Activated CD4-positive, alpha-beta T cell treated with anti-CD3 and anti-CD28 coated beads, Interleukin-2, amount 10 ng/mL, durations not matched to agents 24 days and 14 days (primary cell): ENCODE data around the gene SUN1. TPM values are rescaled to one million over a fixed set of nuclear protein-coding genes. Genes with fewer than 3 reads are reported as not detected.

Experiments
- DNase-seq: peaks from one replicate; pipeline ENCODE4 v3.0.0; 2022
- H3K27ac Mint-ChIP-seq: one replicate; pipeline ENCODE4 v1.8.0; 2022; ENCODE audit warnings: mild to moderate bottlenecking, mixed read lengths
- H3K27me3 Mint-ChIP-seq: one replicate; pipeline ENCODE4 v1.8.0; 2022; ENCODE audit warnings: mixed read lengths
- H3K36me3 Mint-ChIP-seq: one replicate; pipeline ENCODE4 v1.8.0; 2022; ENCODE audit warnings: low read depth, mild to moderate bottlenecking, mixed read lengths
- H3K4me1 Mint-ChIP-seq: one replicate; pipeline ENCODE4 v1.8.0; 2021; ENCODE audit warnings: mixed read lengths
- H3K4me3 Mint-ChIP-seq: one replicate; pipeline ENCODE4 v1.8.0; 2022; ENCODE audit warnings: mild to moderate bottlenecking, moderate library complexity, mixed read lengths
- H3K9me3 Mint-ChIP-seq: one replicate; pipeline ENCODE4 v1.8.0; 2021; ENCODE audit warnings: mixed read lengths
- intact Hi-C: fragments of 100-400 bp; cut with micrococcal nuclease; formaldehyde crosslinking; loops from one replicate; pipeline ENCODE4 v1.15.1; 2023
- total RNA-seq: library from RNA; stranded (reverse); gene quantifications from 2 replicates; pipeline ENCODE4 v1.2.3, GENCODE V29; 2022

The SUN1 gene
- total RNA-seq, 1 donor from 2014 or later, result 90.3 TPM

- H3K36me3 Mint-ChIP-seq, result peaks cover 27% of the 10 kb centered on the region
- H3K4me3 Mint-ChIP-seq, result no peak overlapping the region
- H3K27me3 Mint-ChIP-seq, result no peaks in the 10 kb centered on the region
- H3K9me3 Mint-ChIP-seq, result no peaks in the 10 kb centered on the region
- peak overlapping the region; percentile 15 for H3K27ac Mint-ChIP-seq
- intact Hi-C loops, result loop anchor here (1.0 to 5.0 kb wide), 6 partner anchors 25 to 262 kb away; partner anchors contain the start of genes COX19, DNAAF5 and GPR146
- H3K4me1 Mint-ChIP-seq, result peaks cover 18% of the 10 kb centered on the region
- no peak for DNase-seq
Observed at GRCh38 chr7:875476-876076, 43.3 kb downstream of the SUN1 start.

GRCh38 chr7:876077-876971 lies 44.0 kb downstream of the SUN1 start, which contains the start of gene GET4:
Gene GET4, plus strand, starts transcription at chr7:876554. Its CDS starts 92 bp downstream, at chr7:876646.
- intact Hi-C loops, result loop anchor here (1.0 to 5.0 kb wide), 6 partner anchors 24 to 261 kb away; partner anchors contain the start of genes COX19, DNAAF5 and GPR146
- Mint-ChIP-seq H3K4me3 (peak within 1 kb of the TSS; percentile 98), H3K27me3 (no peaks in the 10 kb centered on the region), H3K9me3 (no peaks in the 10 kb centered on the region), H3K27ac (peak within 1 kb of the TSS; percentile 92), H3K4me1 (peaks cover 17% of the 10 kb centered on the region), H3K36me3 (peaks cover 27% of the 10 kb centered on the region)
- DNase-seq, result peak; percentile 100

DNA sequence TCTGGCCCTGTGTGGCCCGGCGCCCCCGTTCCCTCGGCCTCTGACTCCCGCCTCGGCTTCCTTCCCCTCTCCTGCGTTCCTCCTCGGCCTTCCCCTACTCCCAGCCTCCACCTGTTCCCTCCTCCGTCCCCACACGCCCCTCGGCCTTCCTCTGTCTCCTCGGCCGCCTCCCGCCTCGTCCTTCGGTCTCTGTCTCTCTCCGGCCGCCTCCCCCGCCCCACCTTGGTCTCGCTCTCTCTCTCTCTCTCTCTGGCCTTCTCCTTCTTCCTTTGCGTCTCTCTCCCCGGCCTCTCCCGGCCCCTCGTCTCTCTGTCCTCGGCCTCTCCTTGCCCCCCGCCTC lies 44.7 kb downstream of the SUN1 start:
- H3K4me1 Mint-ChIP-seq, result peaks cover 19% of the 10 kb centered on the region
- peak overlapping the region; percentile 92 for H3K27ac Mint-ChIP-seq
- peak overlapping the region; percentile 98 for H3K4me3 Mint-ChIP-seq
- intact Hi-C loops, result loop anchor here (1.0 to 5.0 kb wide), 6 partner anchors 24 to 260 kb away; partner anchors contain the start of genes COX19, DNAAF5 and GPR146
- DNase-seq, result no peak
- H3K36me3 Mint-ChIP-seq, result peaks cover 27% of the 10 kb centered on the region
- H3K9me3 Mint-ChIP-seq, result no peaks in the 10 kb centered on the region
- no peaks in the 10 kb centered on the region for H3K27me3 Mint-ChIP-seq

DNA sequence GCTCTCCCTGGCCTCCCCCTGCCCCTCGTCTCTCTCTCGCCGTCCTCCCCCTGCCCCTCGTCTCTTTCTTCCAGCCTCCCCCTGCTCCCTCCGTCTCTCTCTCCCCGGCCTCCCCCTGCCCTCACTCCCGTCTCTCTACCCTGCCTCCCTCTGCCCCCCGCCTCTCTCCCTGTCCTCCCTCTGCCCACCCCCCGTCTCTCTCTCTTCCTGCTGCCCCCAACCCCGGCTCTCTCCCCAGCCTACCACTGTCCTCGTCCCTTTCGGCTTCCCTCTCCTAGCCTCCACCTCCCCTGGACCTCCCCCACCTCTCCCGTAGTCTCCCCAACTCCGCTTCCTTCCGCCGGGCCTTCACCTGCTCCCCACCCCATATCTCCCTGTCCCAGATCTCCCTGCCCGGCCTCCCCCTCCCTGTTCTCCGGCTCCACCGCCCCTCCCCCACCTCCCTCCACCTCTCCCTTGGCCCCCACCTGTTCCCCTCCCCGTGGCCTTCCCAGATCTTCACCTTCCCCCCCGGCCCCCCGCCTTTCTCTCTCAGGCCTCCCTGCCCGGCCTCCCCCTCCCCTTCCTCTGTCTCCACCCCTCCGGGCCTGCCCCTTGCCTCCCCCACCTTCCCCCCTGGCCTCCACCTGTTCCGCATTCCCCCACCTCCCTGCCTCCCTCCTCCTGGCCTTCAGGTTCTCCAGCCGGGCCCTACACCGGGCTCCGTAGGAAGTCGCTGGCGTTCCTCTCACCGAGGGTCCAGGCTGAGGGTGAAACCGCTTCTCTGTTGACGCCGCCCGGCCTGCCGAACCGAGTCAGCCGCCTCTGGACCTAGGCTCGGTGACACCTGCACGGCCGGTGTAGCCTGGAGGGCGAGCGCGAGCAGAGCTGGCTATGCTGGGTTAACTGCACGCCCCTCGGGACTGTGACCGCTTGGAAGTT lies 45.3 kb downstream of the SUN1 start:
- H3K27ac Mint-ChIP-seq, result peak overlapping the region; percentile 92
- peaks cover 19% of the 10 kb centered on the region for H3K4me1 Mint-ChIP-seq
- DNase-seq, result peak; percentile 69
- intact Hi-C loops, result loop anchor here (2.0 to 5.0 kb wide), 3 partner anchors 23 to 260 kb away; partner anchors contain the start of gene GPR146
- H3K4me3 Mint-ChIP-seq, result peak overlapping the region; percentile 98
- H3K27me3 Mint-ChIP-seq, result no peaks in the 10 kb centered on the region
- H3K9me3 Mint-ChIP-seq, result no peaks in the 10 kb centered on the region
- H3K36me3 Mint-ChIP-seq, result peaks cover 23% of the 10 kb centered on the region

DNA sequence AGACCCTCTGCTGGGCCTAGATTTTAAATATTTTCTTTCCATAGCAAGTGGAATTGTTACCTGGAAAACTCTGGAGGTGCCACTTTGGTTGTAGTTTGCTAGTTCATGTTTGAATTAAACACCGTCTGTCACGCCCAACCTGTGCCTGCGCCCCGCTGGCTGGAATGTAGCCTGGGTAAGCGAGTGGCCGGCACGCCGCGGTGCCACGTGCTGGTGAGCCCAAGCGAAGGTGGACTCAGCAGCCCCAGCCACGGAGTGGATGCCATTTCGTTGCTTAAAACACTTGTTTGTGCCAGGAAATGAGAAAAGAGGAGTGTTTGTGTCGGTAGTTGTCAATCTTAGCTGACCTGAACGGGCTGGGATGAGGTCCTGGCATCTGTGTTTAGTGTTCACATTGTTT lies 46.8 kb downstream of the SUN1 start:
- no peaks in the 10 kb centered on the region for H3K27me3 Mint-ChIP-seq
- no peak for DNase-seq
- peak overlapping the region; percentile 24 for H3K4me3 Mint-ChIP-seq
- intact Hi-C loops, result loop anchor here (5.0 kb wide), 1 partner anchor 258 kb away; a partner anchor contains a TSS
- H3K36me3 Mint-ChIP-seq, result peaks cover 13% of the 10 kb centered on the region
- H3K4me1 Mint-ChIP-seq, result peaks cover 8% of the 10 kb centered on the region
- no peak overlapping the region for H3K27ac Mint-ChIP-seq
- H3K9me3 Mint-ChIP-seq, result no peaks in the 10 kb centered on the region

DNA sequence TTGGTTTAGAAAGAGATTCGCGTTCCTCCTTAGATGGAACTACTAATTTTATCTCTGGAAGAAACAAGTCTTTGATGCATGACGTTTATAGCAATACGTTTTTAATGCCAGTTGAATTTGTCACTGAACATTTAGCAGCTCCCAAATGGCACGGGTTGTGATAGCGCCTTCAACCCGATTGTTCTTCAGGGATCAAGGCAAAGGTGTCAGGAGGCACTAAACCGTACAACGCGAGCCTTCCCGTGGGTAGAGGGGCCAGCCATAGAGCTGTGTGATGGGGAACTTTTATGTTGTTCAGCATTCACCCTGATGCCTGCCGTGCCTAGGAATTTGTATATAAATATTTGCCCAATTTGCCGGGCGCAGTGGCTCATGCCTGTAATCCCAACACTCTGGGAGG lies 47.4 kb downstream of the SUN1 start:
- Mint-ChIP-seq H3K27me3 (no peaks in the 10 kb centered on the region), H3K27ac (no peak overlapping the region)

GRCh38 chr7:880450-880849 lies 48.2 kb downstream of the SUN1 start:
- Mint-ChIP-seq H3K9me3 (no peaks in the 10 kb centered on the region), H3K27ac (no peak overlapping the region), H3K27me3 (no peaks in the 10 kb centered on the region), H3K36me3 (peaks cover 13% of the 10 kb centered on the region), H3K4me3 (no peak overlapping the region), H3K4me1 (peaks cover 8% of the 10 kb centered on the region)
- DNase-seq, result no peak
- intact Hi-C loops, result no loop called here

More for the DNA sequence above, 47.4 kb downstream of the SUN1 start:
- Mint-ChIP-seq H3K4me1 (peaks cover 8% of the 10 kb centered on the region), H3K36me3 (peaks cover 13% of the 10 kb centered on the region), H3K4me3 (no peak overlapping the region), H3K9me3 (no peaks in the 10 kb centered on the region)
- intact Hi-C loops, result loop anchor here (5.0 kb wide), 1 partner anchor 258 kb away; a partner anchor contains a TSS
- no peak for DNase-seq

GRCh38 chr7:881441-882234 lies 49.4 kb downstream of the SUN1 start:
- Mint-ChIP-seq H3K27ac (no peak overlapping the region), H3K4me1 (peaks cover 8% of the 10 kb centered on the region), H3K27me3 (no peaks in the 10 kb centered on the region), H3K36me3 (peaks cover 13% of the 10 kb centered on the region), H3K9me3 (no peaks in the 10 kb centered on the region), H3K4me3 (no peak overlapping the region)
- intact Hi-C loops, result no loop called here
- no peak for DNase-seq

- H3K4me3 Mint-ChIP-seq, result no peak overlapping the region
- no peak for DNase-seq
- peaks cover 13% of the 10 kb centered on the region for H3K36me3 Mint-ChIP-seq
- peaks cover 8% of the 10 kb centered on the region for H3K4me1 Mint-ChIP-seq
- H3K27ac Mint-ChIP-seq, result no peak overlapping the region
- intact Hi-C loops, result no loop called here
- no peaks in the 10 kb centered on the region for H3K9me3 Mint-ChIP-seq
- H3K27me3 Mint-ChIP-seq, result no peaks in the 10 kb centered on the region
Observed at GRCh38 chr7:882336-883035, 50.2 kb downstream of the SUN1 start.

- Mint-ChIP-seq H3K36me3 (peaks cover 12% of the 10 kb centered on the region), H3K4me1 (peaks cover 5% of the 10 kb centered on the region)
- intact Hi-C loops, result no loop called here
Observed at GRCh38 chr7:883055-884021, 51.1 kb downstream of the SUN1 start.

DNA sequence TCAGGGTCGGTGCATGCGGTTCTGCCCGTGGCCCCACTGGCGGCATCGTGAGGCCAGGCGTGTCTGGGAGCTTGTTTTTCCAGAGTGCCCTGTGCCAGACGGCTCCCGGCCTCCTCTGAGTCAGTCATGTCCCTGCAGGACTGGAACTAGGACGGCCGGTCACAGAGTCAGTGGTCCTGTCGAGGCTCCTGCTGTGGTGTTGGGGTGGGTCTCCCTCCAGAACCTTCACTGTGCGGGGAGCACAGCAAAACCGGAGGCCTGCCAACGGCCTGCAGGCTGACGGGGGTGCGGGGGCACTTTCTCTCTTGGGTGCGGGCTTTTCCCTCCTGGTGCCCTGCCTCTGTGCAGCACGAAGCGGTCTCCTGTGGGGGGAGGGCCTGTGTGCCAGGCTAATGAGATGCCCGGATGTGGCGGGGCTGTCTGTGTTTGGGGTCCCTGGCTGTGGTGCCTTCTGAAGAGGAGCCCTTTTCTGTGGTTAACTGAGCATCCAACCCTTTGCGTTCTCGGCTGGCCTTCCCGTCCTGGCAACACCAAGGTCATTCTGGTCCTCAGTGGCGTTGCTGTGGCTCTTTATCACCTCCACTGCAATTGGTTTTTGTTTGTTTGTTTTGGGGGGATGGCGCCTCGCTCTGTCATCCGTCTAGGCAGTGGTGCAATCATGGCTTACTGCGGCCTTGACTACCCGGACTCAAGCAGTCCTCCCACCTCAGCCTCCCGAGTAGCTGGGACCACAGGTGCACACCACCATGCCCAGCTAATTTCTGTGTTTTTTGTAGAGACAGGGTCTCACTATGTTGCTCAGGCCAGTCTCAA lies 52.1 kb downstream of the SUN1 start:
- peaks cover 15% of the 10 kb centered on the region for H3K36me3 Mint-ChIP-seq
- H3K4me3 Mint-ChIP-seq, result no peak overlapping the region
- peaks cover 2% of the 10 kb centered on the region for H3K4me1 Mint-ChIP-seq
- no peak overlapping the region for H3K27ac Mint-ChIP-seq
- no peaks in the 10 kb centered on the region for H3K27me3 Mint-ChIP-seq
- no peaks in the 10 kb centered on the region for H3K9me3 Mint-ChIP-seq
- no peak for DNase-seq
- intact Hi-C loops, result no loop called here

More at GRCh38 chr7:883055-884021, 51.1 kb downstream of the SUN1 start:
- no peak for DNase-seq
- Mint-ChIP-seq H3K9me3 (no peaks in the 10 kb centered on the region), H3K27ac (no peak overlapping the region), H3K4me3 (no peak overlapping the region), H3K27me3 (no peaks in the 10 kb centered on the region)
